GM12878 (cell line): Measurements from ENCODE around the gene KANTR. TPM values are rescaled to one million over a fixed set of nuclear protein-coding genes. Genes with fewer than 3 reads are reported as not detected.

ENCODE experiments used
- ATAC-seq: fragments of 200-7000 bp; cut with Tn5 transposase; 3 replicates; pipeline ENCODE4 v1.9.1; 2020; ENCODE audit warnings: mild to moderate bottlenecking, moderate library complexity
- BruUV-seq: library from RNA; stranded (reverse); fragments of 400-500 nt; replicated peaks from 2 replicates; lab custom pipeline; 2021; lab: Mats Ljungman, UMichigan
- CTCF ChIA-PET: fragments of 300-600 bp; sonication (Branson Sonifier 250); formaldehyde crosslinking; extraction: SDS; loops from one replicate; lab custom pipeline; 2021; ENCODE audit warnings: inconsistent platforms; lab: Yijun Ruan, JAX
- POLR2A ChIA-PET: fragments of 350-600 bp; formaldehyde crosslinking; extraction: SDS; loops from one replicate; lab custom pipeline; 2021; ENCODE audit warnings: inconsistent platforms; lab: Charles Lee
- RAD21 ChIA-PET: fragments of 300-600 bp; sonication (Branson Sonifier 250); formaldehyde crosslinking; loops from one replicate; lab custom pipeline; 2023; ENCODE audit warnings: antibody characterized with exemption; ENCODE audit not compliant: unreplicated experiment; lab: Charles Lee
- SMC1A ChIA-PET: fragments of 300-600 bp; sonication (Branson Sonifier 250); formaldehyde crosslinking; loops from one replicate; lab custom pipeline; 2023; ENCODE audit not compliant: unreplicated experiment, uncharacterized antibody; lab: Charles Lee
- DNase-seq: peaks from one replicate; pipeline ENCODE4 v3.0.0-alpha.2; 2011; ENCODE audit warnings: low read depth, low spot score
- FAIRE-seq: peaks from 3 replicates; lab custom pipeline; 2011; peaks lifted over from hg19 to GRCh38; lab: Jason Lieb, UNC
- H2AFZ ChIP-seq: 2 replicates; pipeline ENCODE4 v1.6.0; 2011; ENCODE audit warnings: low read depth, low read length, control low read depth; ENCODE audit not compliant: control insufficient read depth
- H3K27ac ChIP-seq: 2 replicates; pipeline ENCODE4 v1.5.1; 2011; ENCODE audit warnings: control low read depth; ENCODE audit not compliant: control insufficient read depth, insufficient read depth
- H3K27me3 ChIP-seq, 2 experiments: replicated peaks in 1 of 2; 2 replicates each; pipeline versions ENCODE4 v1.6.0 to v1.6.1; 2011; ENCODE audit warnings: low read length in 1 of 2; ENCODE audit not compliant: control insufficient read depth in 2 of 2, insufficient read depth in 2 of 2
- H3K36me3 ChIP-seq, 2 experiments: 2 replicates each; pipeline ENCODE4 v1.5.1; 2011; ENCODE audit warnings: low read length in 1 of 2; ENCODE audit not compliant: control insufficient read depth in 2 of 2, insufficient read depth in 2 of 2
- H3K4me1 ChIP-seq: 2 replicates; pipeline ENCODE4 v1.6.1; 2011; ENCODE audit warnings: mild to moderate bottlenecking, low read length, moderate library complexity, mixed read lengths; ENCODE audit not compliant: control insufficient read depth, insufficient read depth
- H3K4me2 ChIP-seq: 2 replicates; pipeline ENCODE4 v1.6.0; 2011; ENCODE audit warnings: control low read depth; ENCODE audit not compliant: control insufficient read depth, insufficient read depth
- H3K4me3 ChIP-seq: fragments of 200-600 bp; sonication (generic); 2 replicates; pipeline ENCODE4 v1.5.1; 2016
- H3K79me2 ChIP-seq: 2 replicates; pipeline ENCODE4 v1.6.0; 2011; ENCODE audit warnings: low read length; ENCODE audit not compliant: control insufficient read depth, insufficient read depth
- H3K9ac ChIP-seq: 2 replicates; pipeline ENCODE4 v1.8.0; 2011; ENCODE audit warnings: low read length, control low read depth, mixed read lengths; ENCODE audit not compliant: control insufficient read depth, insufficient read depth
- H3K9me3 ChIP-seq: replicated peaks from 3 replicates; pipeline ENCODE4 v1.5.1; 2011; ENCODE audit warnings: mild to moderate bottlenecking, low read length; ENCODE audit not compliant: control insufficient read depth, insufficient read depth
- H4K20me1 ChIP-seq: 2 replicates; pipeline ENCODE4 v1.6.0; 2011; ENCODE audit not compliant: control insufficient read depth, insufficient read depth
- CHD1 ChIP-seq: IDR thresholded peaks from 2 replicates; pipeline ENCODE4 v1.6.1; 2012; ENCODE audit warnings: low read depth, low read length, improper control_type of control experiment
- CHD4 ChIP-seq: fragments of 200-600 bp; sonication (generic); IDR thresholded peaks from 2 replicates; pipeline ENCODE4 v1.6.1; 2016; ENCODE audit warnings: mild to moderate bottlenecking
- GABPA ChIP-seq: IDR thresholded peaks from 2 replicates; pipeline ENCODE4 v1.6.1; 2014; ENCODE audit warnings: antibody characterized with exemption, low read depth, mild to moderate bottlenecking, inconsistent platforms
- MTA3 ChIP-seq: IDR thresholded peaks from 2 replicates; pipeline ENCODE4 v1.6.1; 2012; ENCODE audit warnings: low read length, inconsistent platforms, borderline replicate concordance
- NFIC ChIP-seq: IDR thresholded peaks from 2 replicates; pipeline ENCODE4 v1.6.1; 2012; ENCODE audit warnings: low read depth, mild to moderate bottlenecking, inconsistent platforms, low read length, moderate library complexity
- NFXL1 ChIP-seq: fragments of 450-650 bp; IDR thresholded peaks from 2 replicates; pipeline ENCODE4 v1.6.1; 2017; ENCODE audit warnings: antibody characterized with exemption, mild to moderate bottlenecking, borderline replicate concordance
- NR2C2 ChIP-seq: IDR thresholded peaks from 2 replicates; pipeline ENCODE4 v1.6.1; 2011; ENCODE audit warnings: borderline replicate concordance, low read depth; ENCODE audit not compliant: control insufficient read depth, insufficient read length
- RBBP5 ChIP-seq: fragments of 200-600 bp; sonication (generic); conservative IDR thresholded peaks from 2 replicates; pipeline ENCODE4 v1.6.1; 2016
- SMAD5 ChIP-seq: IDR thresholded peaks from 2 replicates; pipeline ENCODE4 v1.6.1; 2016; ENCODE audit warnings: antibody characterized with exemption, low read depth
- SMARCA5 ChIP-seq: fragments of 450-650 bp; IDR thresholded peaks from 2 replicates; pipeline ENCODE4 v1.6.1; 2017; ENCODE audit warnings: mild to moderate bottlenecking
- TCF3 ChIP-seq: IDR thresholded peaks from 2 replicates; pipeline ENCODE4 v1.6.1; 2012; ENCODE audit warnings: low read depth, mild to moderate bottlenecking, low read length, borderline replicate concordance; ENCODE audit not compliant: insufficient read depth
- TCF7 ChIP-seq: IDR thresholded peaks from 2 replicates; pipeline ENCODE4 v1.6.1; 2014; ENCODE audit warnings: antibody characterized with exemption, borderline replicate concordance
- WGBS: methylation state at CpG from one replicate; pipeline ENCODE4 v1.1.6; 2016; ENCODE audit warnings: low lambda C conversion rate; ENCODE audit not compliant: insufficient replicate concordance, insufficient coverage; ENCODE audit errors: missing lambda C conversion rate; 5-methylcytosine and 5-hydroxymethylcytosine counted together
- in situ Hi-C: fragments of 300-500 bp; cut with MboI; formaldehyde crosslinking; loops from 9 replicates; pipeline ENCODE4 v1.14.3; 2018; ENCODE audit warnings: mixed read lengths
- intact Hi-C: fragments of 100-400 bp; cut with micrococcal nuclease; formaldehyde crosslinking; loops from one replicate; pipeline ENCODE4 v1.14.2; 2022; ENCODE audit not compliant: unreplicated experiment
- polyA plus RNA-seq, 11 experiments: library from polyadenylated mRNA; depleted of rRNA in 4 of 11; unstranded in 6 of 11; stranded (reverse) in 5 of 11; fragments of >200 nt; fragmentation: Nextera tagmentation in 4 of 11; fragmentation: Illumina TruSeq in 1 of 11; extraction: Ambion mirVana in 4 of 11; extraction: Trizol in 1 of 11; gene quantifications; 1 replicate in 1 of 11; 2 replicates in 10 of 11; pipeline versions ENCODE4 v1.2.1 to v1.2.3, GENCODE V29; 2011 to 2016; ENCODE audit warnings: inconsistent platforms in 2 of 11, missing spikeins in 2 of 11, low read depth in 1 of 11
- total RNA-seq, 4 experiments: library from RNA; depleted of rRNA in 3 of 4; stranded (reverse); fragments of >200 nt in 3 of 4; fragmentation: Illumina TruSeq in 1 of 4; extraction: Trizol in 1 of 4; gene quantifications; 2 replicates each; pipeline versions ENCODE4 v1.2.1 to v1.2.3, GENCODE V29; 2013 to 2021

Gene KANTR
- total and polyA plus RNA-seq, 10 of the 15 experiments (the other 5 are each of a cell fraction or from before 2014, with no cell fraction given): 1.00 to 14.8 (median 5.5) TPM

- ChIA-PET POLR2A (no interaction called here), RAD21 (no interaction called here), CTCF (no interaction called here), SMC1A (no interaction called here)
- no peak for DNase-seq
- H3K36me3 ChIP-seq: no peaks in the 10 kb centered on the region
- H3K9ac ChIP-seq: no peak overlapping the region
- H3K79me2 ChIP-seq: no peaks in the 10 kb centered on the region
- no peak overlapping the region for H3K27ac ChIP-seq
- 44% methylated on average over 6 of the region's 6 CpGs for WGBS
- ATAC-seq: no peak
- no peak for TF ChIP-seq TCF3
- TF ChIP-seq NFXL1: no peak
- TF ChIP-seq TCF7: no peak
- TF ChIP-seq GABPA: no peak
- no peak for TF ChIP-seq MTA3
- no peak for TF ChIP-seq SMARCA5
- TF ChIP-seq NFIC: no peak
- no peak for TF ChIP-seq CHD1
- TF ChIP-seq NR2C2: no peak
- no peak for TF ChIP-seq SMAD5
- TF ChIP-seq RBBP5: no peak
- no peak for TF ChIP-seq CHD4
- no peak overlapping the region for H3K4me3 ChIP-seq
- no TSS peak for BruUV-seq
- no peaks in the 10 kb centered on the region for H4K20me1 ChIP-seq
- intact Hi-C loops (no loop called here), in situ Hi-C loops (no loop called here)
- no peaks in the 10 kb centered on the region for H3K9me3 ChIP-seq
- no peak for FAIRE-seq
- H3K4me2 ChIP-seq: no peak overlapping the region
- H3K27me3 ChIP-seq: no peaks in the 10 kb centered on the region
- H2AFZ ChIP-seq: no peak overlapping the region
- H3K4me1 ChIP-seq: no peaks in the 10 kb centered on the region
Observed at GRCh38 chrX:53055244-53055849, 38.6 kb upstream of the KANTR start.
